Measurements from ENCODE around the gene SF3A2.

Gene SF3A2

GRCh38 chr19:2207991-2208860 lies 28.4 kb upstream of the SF3A2 start:
- peak; percentile 93 for DNase-seq (ENCODE audit: low spot score)

- DNase-seq (ENCODE audit: low spot score), result peak; percentile 27
Measured at GRCh38 chr19:2208975-2209374, 27.6 kb upstream of the SF3A2 start.

- DNase-seq (ENCODE audit: low spot score), result no peak
Measured at GRCh38 chr19:2209408-2209807, 27.2 kb upstream of the SF3A2 start.

- DNase-seq (ENCODE audit: low spot score), result no peak
Measured at GRCh38 chr19:2210206-2210605, 26.4 kb upstream of the SF3A2 start.

DNA sequence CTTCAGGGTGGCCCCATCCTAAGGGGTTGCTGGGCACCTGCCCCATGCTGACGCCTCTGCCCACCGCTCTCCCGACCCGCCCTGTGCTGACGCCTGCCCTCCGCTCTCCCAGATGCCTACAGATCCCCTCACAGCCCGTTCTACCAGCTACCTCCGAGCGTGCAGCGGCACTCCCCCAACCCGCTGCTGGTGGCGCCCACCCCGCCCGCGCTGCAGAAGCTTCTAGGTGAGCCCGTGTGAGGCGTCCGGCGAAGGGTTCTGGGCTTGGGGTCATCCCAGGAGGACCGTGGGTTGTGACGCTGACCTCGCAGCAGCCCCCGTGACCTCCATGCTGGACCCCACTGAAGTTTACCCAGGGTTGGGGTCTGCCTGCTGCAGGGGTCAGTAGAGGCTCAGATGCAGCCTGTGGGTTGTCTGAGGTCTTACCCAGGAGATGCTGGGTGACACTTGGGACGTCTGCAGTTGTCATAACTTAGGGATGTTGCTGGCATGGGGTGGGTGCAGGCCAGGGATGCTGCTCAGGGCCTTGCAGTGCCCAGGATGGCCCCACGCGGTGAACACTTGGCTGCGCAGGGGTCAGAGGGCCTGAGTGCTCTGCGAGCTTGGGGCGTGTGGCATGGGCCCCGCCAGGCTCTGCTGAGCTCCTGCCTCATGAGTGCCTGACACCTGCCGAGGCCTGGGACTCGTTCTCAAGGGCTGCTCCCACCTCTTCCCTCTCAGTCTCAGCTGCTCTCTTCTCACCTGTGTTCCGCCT lies 25.5 kb upstream of the SF3A2 start:
- DNase-seq (ENCODE audit: low spot score), result no peak

GRCh38 chr19:2212861-2213711 lies 23.5 kb upstream of the SF3A2 start:
- no peak for DNase-seq (ENCODE audit: low spot score)

DNA sequence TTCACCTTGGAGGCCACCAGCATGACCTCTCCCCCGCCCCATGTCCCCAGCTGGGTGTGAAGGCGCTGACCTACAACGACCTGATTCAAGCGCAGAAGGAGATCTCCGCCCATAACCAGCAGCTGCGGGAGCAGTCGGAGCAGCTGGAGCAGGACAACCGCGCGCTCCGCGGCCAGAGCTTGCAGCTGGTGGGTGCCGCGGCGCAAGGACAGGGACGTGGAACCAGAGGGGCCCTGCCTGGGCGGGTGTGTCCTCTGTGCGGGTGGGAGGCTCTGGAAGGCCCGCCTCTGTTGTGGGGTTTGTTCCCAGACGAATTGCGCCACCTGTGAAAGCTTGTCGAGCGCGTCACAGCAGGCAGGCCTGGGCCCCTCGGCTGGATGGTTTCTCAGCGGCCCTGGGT lies 22.8 kb upstream of the SF3A2 start:
- DNase-seq (ENCODE audit: low spot score), result no peak

DNA sequence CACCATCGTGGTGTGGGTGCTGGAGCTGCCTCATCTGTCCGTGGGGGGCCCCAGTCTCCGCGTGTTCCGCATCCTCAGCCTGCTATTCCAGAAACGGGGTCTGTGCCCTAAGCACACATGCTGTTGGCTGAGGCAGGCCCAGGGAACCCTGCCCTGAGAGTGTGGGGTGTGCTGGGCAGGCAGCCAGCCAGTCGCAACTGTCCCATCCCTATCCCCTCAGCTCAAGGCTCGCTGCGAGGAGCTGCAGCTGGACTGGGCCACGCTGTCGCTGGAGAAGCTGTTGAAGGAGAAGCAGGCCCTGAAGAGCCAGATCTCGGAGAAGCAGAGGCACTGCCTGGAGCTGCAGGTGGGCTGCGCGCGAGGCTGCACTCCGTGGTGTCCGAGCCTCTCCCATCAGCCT lies 22.4 kb upstream of the SF3A2 start:
- DNase-seq (ENCODE audit: low spot score), result no peak

DNA sequence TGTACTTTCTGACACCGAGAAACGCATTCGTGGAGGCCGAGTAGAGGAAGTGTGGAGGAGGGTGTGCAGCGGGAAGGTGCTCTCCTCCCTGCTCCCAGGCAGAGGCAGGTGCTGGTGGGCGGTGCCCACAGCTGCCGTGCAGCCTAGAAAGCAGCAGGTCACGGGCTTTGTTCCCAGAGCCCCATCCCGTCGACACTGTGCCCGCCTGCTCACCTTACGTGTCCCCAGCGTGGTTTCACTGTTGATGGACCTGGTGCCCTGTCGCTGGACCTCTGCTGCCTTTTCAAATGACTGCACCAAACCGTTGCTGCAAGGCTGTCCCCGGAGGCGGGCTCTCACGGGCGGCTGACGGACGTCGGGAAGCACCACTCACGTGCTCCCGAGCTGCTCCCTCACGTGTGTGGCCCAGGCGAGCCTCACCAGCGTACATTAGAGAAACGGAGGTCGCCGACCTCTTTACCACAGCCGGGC lies 21.3 kb upstream of the SF3A2 start:
- no peak for DNase-seq (ENCODE audit: low spot score)

DNA sequence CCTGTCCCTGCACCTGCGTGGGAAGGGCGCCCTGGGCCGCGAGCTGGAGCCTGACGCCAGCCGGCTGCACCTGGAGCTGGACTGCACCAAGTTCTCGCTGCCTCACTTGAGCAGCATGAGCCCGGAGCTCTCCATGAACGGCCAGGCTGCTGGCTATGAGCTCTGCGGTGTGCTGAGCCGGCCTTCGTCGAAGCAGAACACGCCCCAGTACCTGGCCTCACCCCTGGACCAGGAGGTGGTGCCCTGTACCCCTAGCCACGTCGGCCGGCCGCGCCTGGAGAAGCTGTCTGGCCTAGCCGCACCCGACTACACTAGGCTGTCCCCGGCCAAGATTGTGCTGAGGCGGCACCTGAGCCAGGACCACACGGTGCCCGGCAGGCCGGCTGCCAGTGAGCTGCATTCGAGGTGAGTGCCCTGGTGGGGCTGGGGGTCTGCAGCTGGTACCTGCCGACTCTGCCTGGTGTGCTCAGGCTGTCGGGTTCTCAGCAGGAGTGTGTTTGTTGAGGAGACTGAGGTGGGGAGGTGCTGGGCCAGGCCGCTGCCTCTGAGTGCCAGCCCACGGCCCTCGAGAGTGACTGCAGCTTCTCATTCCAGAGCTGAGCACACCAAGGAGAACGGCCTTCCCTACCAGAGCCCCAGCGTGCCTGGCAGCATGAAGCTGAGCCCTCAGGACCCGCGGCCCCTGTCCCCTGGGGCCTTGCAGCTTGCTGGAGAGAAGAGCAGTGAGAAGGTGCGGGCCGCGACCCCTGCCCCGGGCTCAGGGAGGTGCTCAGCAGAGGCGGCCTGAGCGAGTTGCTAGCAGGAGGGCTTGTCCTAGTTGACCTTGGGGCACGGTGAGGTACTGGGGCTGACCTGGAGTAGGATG lies 20.0 kb upstream of the SF3A2 start:
- no peak for DNase-seq (ENCODE audit: low spot score)

DNA sequence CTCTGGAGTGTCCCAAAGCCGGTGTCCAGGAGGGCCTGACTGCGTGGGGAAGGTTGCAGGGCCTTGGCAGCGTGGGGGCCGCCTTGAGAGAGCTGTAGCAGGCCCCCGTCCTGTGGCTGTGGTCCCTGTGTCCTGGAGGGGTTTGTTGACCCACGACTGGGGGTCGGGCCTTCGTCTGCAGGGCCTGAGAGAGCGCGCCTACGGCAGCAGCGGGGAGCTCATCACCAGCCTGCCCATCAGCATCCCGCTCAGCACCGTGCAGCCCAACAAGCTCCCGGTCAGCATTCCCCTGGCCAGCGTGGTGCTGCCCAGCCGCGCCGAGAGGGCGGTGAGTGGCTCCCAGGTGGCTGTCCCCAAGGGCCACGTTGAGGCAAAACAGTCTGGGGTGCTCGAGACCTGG lies 19.0 kb upstream of the SF3A2 start:
- no peak for DNase-seq (ENCODE audit: low spot score)

- no peak for DNase-seq (ENCODE audit: low spot score)
Measured at GRCh38 chr19:2219726-2220125, 16.9 kb upstream of the SF3A2 start.

- no peak for DNase-seq (ENCODE audit: low spot score)
Measured at GRCh38 chr19:2221250-2221831, 15.3 kb upstream of the SF3A2 start.

DNA sequence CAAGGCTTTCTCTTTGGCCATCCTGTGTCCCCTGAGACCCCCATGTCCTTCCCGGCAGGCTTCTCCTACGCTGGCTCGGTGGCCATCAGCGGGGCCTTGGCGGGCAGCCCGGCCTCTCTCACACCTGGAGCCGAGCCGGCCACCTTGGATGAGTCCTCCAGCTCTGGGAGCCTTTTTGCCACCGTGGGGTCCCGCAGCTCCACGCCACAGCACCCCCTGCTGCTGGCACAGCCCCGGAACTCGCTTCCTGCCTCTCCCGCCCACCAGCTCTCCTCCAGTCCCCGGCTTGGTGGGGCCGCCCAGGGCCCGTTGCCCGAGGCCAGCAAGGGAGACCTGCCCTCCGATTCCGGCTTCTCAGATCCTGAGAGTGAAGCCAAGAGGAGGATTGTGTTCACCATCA lies 14.7 kb upstream of the SF3A2 start:
- DNase-seq (ENCODE audit: low spot score), result no peak

DNA sequence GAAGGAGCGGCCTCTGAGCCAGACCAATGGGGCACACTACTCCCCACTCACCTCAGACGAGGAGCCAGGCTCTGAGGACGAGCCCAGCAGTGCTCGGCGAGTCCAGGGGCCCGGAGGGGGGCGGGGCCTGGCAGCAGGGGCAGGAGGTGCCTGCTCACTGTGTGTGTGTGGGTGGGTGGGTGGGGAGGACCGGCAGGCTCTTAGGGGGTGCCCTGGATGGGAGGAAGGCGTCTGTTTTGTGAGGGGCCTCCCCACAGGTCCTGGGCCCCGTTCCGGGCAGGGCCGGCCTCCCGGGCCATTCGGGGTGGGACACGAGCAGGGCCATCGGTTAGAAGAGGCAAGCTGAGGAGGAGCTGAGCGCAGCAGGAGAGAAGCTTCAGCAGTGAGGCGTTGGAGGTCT lies 13.2 kb upstream of the SF3A2 start:
- DNase-seq (ENCODE audit: low spot score), result no peak

DNA sequence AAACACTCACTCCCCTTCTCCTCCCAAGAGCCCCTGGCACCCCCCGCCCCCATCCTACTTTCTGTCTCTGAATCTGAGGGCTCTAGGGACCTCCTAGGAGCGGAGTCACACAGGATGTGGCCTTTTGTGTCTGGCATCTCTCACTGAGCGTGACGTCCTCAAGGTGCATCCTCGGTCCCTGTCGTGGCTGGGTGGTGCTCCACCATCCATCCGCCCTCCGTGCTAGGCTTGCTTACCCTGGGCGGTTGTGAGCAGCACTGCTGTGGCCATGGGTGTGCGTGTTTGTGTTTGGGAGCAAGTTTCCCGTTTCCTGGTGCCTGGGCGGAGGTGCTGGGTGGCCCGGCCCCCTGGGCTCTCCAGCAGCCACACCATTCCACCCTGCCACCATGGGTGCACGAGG lies 12.7 kb upstream of the SF3A2 start:
- DNase-seq (ENCODE audit: low spot score), result no peak

- DNase-seq (ENCODE audit: low spot score), result no peak
Measured at GRCh38 chr19:2224754-2225349, 11.8 kb upstream of the SF3A2 start.

DNA sequence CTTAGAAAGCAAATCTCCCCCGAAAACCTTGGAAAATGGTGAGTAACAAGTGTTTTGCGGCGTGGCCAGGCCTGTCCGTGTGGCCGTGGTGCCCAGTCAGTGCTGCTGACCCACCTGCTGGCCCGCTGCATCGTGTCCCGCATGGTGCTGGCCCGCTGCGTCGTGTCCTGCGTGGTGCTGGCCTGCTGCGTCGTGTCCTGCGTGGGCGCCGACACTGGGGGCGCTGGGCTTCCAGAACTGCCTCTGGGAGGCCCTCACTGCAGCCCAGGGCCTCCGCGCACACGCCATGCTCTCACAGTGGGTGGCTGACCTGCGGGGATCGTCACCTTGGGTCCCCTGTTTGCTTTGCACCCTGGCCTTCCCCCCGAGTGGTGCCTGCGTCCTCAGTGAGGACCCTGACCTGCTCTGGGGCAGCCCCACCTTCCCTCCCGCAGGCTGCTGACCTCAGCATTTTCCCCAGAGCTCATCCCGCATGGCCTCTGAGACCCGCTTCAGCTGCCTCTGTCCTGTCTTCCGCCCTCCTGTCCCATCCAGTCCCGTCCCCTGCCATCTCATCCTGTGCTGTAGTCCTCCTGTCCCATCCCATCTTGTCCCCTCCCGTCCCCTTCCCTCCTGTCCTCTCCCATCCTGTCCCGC lies 11.1 kb upstream of the SF3A2 start:
- no peak for DNase-seq (ENCODE audit: low spot score)

DNA sequence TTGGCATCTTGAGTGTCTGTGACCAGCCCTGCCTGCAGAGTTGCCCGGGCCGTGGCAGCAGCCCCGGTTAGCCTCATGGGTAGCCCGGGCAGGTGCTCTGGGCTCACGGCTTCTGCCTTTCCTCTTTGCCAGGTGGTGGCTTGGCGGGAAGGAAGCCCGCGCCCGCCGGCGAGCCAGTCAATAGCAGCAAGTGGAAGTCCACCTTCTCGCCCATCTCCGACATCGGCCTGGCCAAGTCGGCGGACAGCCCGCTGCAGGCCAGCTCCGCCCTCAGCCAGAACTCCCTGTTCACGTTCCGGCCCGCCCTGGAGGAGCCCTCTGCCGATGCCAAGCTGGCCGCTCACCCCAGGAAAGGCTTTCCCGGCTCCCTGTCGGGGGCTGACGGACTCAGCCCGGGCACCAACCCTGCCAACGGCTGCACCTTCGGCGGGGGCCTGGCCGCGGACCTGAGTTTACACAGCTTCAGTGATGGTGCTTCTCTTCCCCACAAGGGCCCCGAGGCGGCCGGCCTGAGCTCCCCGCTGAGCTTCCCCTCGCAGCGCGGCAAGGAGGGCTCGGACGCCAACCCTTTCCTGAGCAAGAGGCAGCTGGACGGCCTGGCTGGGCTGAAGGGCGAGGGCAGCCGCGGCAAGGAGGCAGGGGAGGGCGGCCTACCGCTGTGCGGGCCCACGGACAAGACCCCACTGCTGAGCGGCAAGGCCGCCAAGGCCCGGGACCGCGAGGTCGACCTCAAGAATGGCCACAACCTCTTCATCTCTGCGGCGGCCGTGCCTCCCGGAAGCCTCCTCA lies 10.4 kb upstream of the SF3A2 start:
- no peak for DNase-seq (ENCODE audit: low spot score)
